Fibroblast of lung (primary cell): ENCODE data around the gene LEKR1. TPM values are rescaled to one million over a fixed set of nuclear protein-coding genes. Genes with fewer than 3 reads are reported as not detected.

Experiments
- DNase-seq, 2 donors: peaks; one replicate each; pipeline versions ENCODE4 v3.0.0 to v3.0.0-alpha.2; 2010; ENCODE audit warnings: low read depth in 2 of 2
- H2AFZ ChIP-seq: 2 replicates; pipeline ENCODE4 v1.5.1; 2012; ENCODE audit warnings: low read length, control low read depth, inconsistent platforms
- H3K27ac ChIP-seq: 2 replicates; pipeline ENCODE4 v1.5.1; 2011; ENCODE audit warnings: low read length, control low read depth; ENCODE audit not compliant: insufficient read depth
- H3K27me3 ChIP-seq: 2 replicates; pipeline ENCODE4 v1.5.1; 2011; ENCODE audit warnings: mild to moderate bottlenecking, low read length; ENCODE audit not compliant: control insufficient read depth, insufficient read depth
- H3K36me3 ChIP-seq: 2 replicates; pipeline ENCODE4 v1.5.1; 2011; ENCODE audit warnings: low read length; ENCODE audit not compliant: control insufficient read depth, insufficient read depth
- H3K4me1 ChIP-seq: 2 replicates; pipeline ENCODE4 v1.5.1; 2011; ENCODE audit warnings: low read length; ENCODE audit not compliant: control insufficient read depth, insufficient read depth; ENCODE audit errors: extremely low read depth
- H3K4me2 ChIP-seq: 2 replicates; pipeline ENCODE4 v1.5.1; 2011; ENCODE audit warnings: low read length, control low read depth; ENCODE audit not compliant: insufficient read depth; ENCODE audit errors: extremely low read depth
- H3K4me3 ChIP-seq, 4 experiments: fragments of 200-600 bp in 1 of 4; sonication (generic) in 1 of 4; replicated peaks in 1 of 4; 2 replicates each; pipeline ENCODE4 v1.5.1; 2011 to 2016; ENCODE audit warnings: low read length in 4 of 4, low read depth in 3 of 4, mild to moderate bottlenecking in 3 of 4, control low read depth in 2 of 4, inconsistent platforms in 1 of 4, mixed read lengths in 1 of 4; ENCODE audit not compliant: insufficient read depth in 1 of 4; ENCODE audit errors: control extremely low read depth in 1 of 4
- H3K79me2 ChIP-seq: 2 replicates; pipeline ENCODE4 v1.5.1; 2012; ENCODE audit warnings: mild to moderate bottlenecking, low read length, inconsistent platforms; ENCODE audit not compliant: control insufficient read depth, insufficient read depth
- H3K9ac ChIP-seq: 2 replicates; pipeline ENCODE4 v1.5.1; 2011; ENCODE audit warnings: mild to moderate bottlenecking, low read length, control low read depth; ENCODE audit not compliant: insufficient read depth
- H3K9me3 ChIP-seq: 2 replicates; pipeline ENCODE4 v1.5.1; 2012; ENCODE audit warnings: low read depth, low read length; ENCODE audit not compliant: control insufficient read depth, insufficient read depth
- H4K20me1 ChIP-seq: 2 replicates; pipeline ENCODE4 v1.5.1; 2011; ENCODE audit warnings: low read length; ENCODE audit not compliant: control insufficient read depth, insufficient read depth; ENCODE audit errors: extremely low read depth
- CTCF ChIP-seq, 2 donors: IDR thresholded peaks in 1 of 2; conservative IDR thresholded peaks in 1 of 2; 1 replicate in 1 of 2; 2 replicates in 1 of 2; pipeline ENCODE4 v1.5.1; 2011 to 2012; ENCODE audit warnings: low read length in 2 of 2, control low read depth in 1 of 2, inconsistent platforms in 1 of 2, low read depth in 1 of 2, mild to moderate bottlenecking in 1 of 2
- EZH2 ChIP-seq: IDR thresholded peaks from 2 replicates; pipeline ENCODE4 v1.5.1; 2012; ENCODE audit warnings: low read length, control low read depth, mild to moderate bottlenecking; ENCODE audit errors: missing control alignments
- polyA plus RNA-seq, 2 donors: library from polyadenylated mRNA; depleted of rRNA in 1 of 2; stranded (reverse) in 1 of 2; unstranded in 1 of 2; fragments of >200 nt; gene quantifications; 2 replicates each; pipeline ENCODE4 v1.2.1, GENCODE V29; 2011 to 2012; ENCODE audit warnings: missing spikeins in 1 of 2
- total RNA-seq: library from RNA; depleted of rRNA; stranded (reverse); fragments of >200 nt; gene quantifications from 2 replicates; pipeline ENCODE4 v1.2.1, GENCODE V29; 2014

The LEKR1 gene
- total and polyA plus RNA-seq, 2 donors (not counting 1 experiment from before 2014, with no cell fraction given) = 0.28 to 1.3 TPM

- no peak overlapping the region for H3K4me3 ChIP-seq
- no peak for DNase-seq
- H3K4me2 ChIP-seq = no peak overlapping the region
- H4K20me1 ChIP-seq = no peaks in the 10 kb centered on the region
- no peak overlapping the region for H3K27ac ChIP-seq
- H3K9ac ChIP-seq = no peak overlapping the region
- H3K4me1 ChIP-seq = peaks cover 14% of the 10 kb centered on the region
- no peaks in the 10 kb centered on the region for H3K36me3 ChIP-seq
- H3K9me3 ChIP-seq = no peaks in the 10 kb centered on the region
- TF ChIP-seq CTCF (conservative IDR thresholded peaks at IDR 0.05 in 1 of 2, IDR thresholded peaks at IDR 0.05 in 1 of 2; ENCODE audit: low read depth in 1 of 2, low read length in 2 of 2) = no peak
- TF ChIP-seq EZH2 = no peak
- H2AFZ ChIP-seq = no peak overlapping the region
- H3K27me3 ChIP-seq = no peaks in the 10 kb centered on the region
- no peaks in the 10 kb centered on the region for H3K79me2 ChIP-seq
Observed at GRCh38 chr3:156814295-156814694, 11.9 kb upstream of the LEKR1 start.

- Histone ChIP-seq H3K27ac (peak overlapping the region; percentile 98), H3K27me3 (no peaks in the 10 kb centered on the region), H2AFZ (peak overlapping the region; percentile 61), H3K36me3 (no peaks in the 10 kb centered on the region), H3K79me2 (no peaks in the 10 kb centered on the region), H3K9me3 (no peaks in the 10 kb centered on the region), H3K4me2 (peak overlapping the region; percentile 60), H3K9ac (peak overlapping the region; percentile 86), H3K4me1 (peaks cover 14% of the 10 kb centered on the region), H3K4me3 (peak overlapping the region; percentile 34 to 50 (median 38)), H4K20me1 (no peaks in the 10 kb centered on the region)
- TF ChIP-seq CTCF (conservative IDR thresholded peaks at IDR 0.05 in 1 of 2, IDR thresholded peaks at IDR 0.05 in 1 of 2; ENCODE audit: low read depth in 1 of 2, low read length in 2 of 2) (no peak), EZH2 (no peak)
- peak; percentile 65 to 67 for DNase-seq
Observed at GRCh38 chr3:156816091-156816793, 9.9 kb upstream of the LEKR1 start.

GRCh38 chr3:156816794-156817645 is 9.1 kb upstream of the LEKR1 start:
- Histone ChIP-seq H3K27me3 (no peaks in the 10 kb centered on the region), H3K27ac (peak overlapping the region; percentile 98), H4K20me1 (no peaks in the 10 kb centered on the region), H2AFZ (peak overlapping the region; percentile 68), H3K4me2 (peak overlapping the region; percentile 79), H3K79me2 (no peaks in the 10 kb centered on the region), H3K9me3 (no peaks in the 10 kb centered on the region), H3K4me3 (peak overlapping the region; percentile 36 to 50 (median 44)), H3K4me1 (peaks cover 12% of the 10 kb centered on the region), H3K9ac (peak overlapping the region; percentile 86), H3K36me3 (no peaks in the 10 kb centered on the region)
- DNase-seq = peak; percentile 72 to 85
- TF ChIP-seq CTCF (conservative IDR thresholded peaks at IDR 0.05 in 1 of 2, IDR thresholded peaks at IDR 0.05 in 1 of 2; ENCODE audit: low read depth in 1 of 2, low read length in 2 of 2) (peak in 1 of 2 donors; percentile 15), EZH2 (no peak)
